ENCODE data around the gene IFNAR1. TPM values are rescaled to one million over a fixed set of nuclear protein-coding genes. Genes with fewer than 3 reads are reported as not detected.

IFNAR1 gene
- total RNA-seq, 2 donors from 2014 or later = 16.6 to 27.6 TPM

DNA sequence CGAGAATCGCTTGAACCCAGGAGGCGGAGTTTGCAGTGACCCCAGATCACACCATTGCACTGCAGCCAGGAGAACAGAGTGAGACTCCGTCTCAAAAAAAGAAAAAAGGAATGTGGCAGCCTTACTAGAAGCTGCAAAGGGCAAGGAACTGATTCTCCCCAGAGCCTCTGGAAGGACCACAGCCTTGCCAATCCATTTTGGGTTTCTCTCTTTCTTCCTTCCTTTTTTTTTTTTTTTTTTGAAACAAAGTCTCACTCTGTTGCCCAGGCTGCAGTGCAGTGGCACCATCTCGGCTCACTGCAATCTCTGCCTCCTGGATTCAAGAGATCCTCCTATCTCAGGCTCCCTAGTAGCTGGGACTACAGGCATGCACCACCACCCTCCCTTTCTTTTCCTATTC is 68.6 kb downstream of the IFNAR1 start:
- peaks cover 4% of the 10 kb centered on the region for H3K4me1 Mint-ChIP-seq
- no peak for DNase-seq
- ATAC-seq = no peak
- H3K27ac Mint-ChIP-seq = no peak overlapping the region
- no peak overlapping the region for H3K4me3 Mint-ChIP-seq
- no peaks in the 10 kb centered on the region for H3K9me3 ChIP-seq (ENCODE audit: control insufficient read depth, low read length, poor library complexity, severe bottlenecking)
- no peaks in the 10 kb centered on the region for H3K36me3 Mint-ChIP-seq (ENCODE audit: low read depth)
- H3K27me3 Mint-ChIP-seq = no peaks in the 10 kb centered on the region

DNA sequence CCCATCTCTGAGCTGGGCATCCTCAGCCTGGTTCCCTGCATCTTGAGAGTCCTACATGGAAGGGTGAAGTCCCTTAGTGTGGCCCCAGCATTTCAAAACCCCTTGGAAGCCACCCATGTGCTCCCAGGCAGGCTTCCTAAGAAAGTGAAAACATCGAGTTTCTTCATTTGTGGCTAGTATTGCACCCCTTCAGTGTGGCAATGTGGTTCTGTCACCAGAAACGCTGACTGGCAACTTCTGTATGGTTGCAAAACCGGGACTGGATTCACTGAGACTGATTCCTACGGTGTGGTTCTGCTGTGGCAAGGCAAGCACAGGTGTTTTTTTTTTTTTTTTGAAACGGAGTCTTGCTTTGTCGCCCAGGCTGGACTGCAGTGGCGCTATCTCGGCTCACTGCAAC is 69.5 kb downstream of the IFNAR1 start:
- Mint-ChIP-seq H3K36me3 (ENCODE audit: low read depth) (no peaks in the 10 kb centered on the region), H3K4me1 (peaks cover 4% of the 10 kb centered on the region), H3K27me3 (no peaks in the 10 kb centered on the region), H3K27ac (no peak overlapping the region), H3K4me3 (no peak overlapping the region)
- H3K9me3 ChIP-seq (ENCODE audit: control insufficient read depth, low read length, poor library complexity, severe bottlenecking) = no peaks in the 10 kb centered on the region
- DNase-seq = no peak
- no peak for ATAC-seq

DNA sequence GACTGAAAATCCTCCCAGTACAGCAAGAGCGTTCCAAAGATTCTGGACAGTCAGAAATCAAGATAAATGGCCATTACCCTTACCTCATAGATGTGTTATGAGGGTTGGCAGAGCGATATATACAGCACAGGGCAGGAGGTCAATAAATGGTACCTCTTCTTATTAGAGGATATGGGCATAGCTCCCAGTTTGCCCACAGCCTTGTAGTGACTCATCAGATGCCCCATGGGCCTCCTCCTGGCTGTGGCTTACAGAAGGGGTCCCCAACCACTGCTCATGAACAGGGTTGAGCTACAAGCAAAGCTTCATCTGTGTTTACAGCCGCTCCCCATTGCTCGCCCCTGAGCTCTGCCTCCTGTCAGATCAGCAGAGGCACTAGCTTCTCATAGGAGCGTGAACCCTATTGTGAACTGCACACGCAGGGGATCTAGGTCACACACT is 71.1 kb downstream of the IFNAR1 start:
- ATAC-seq = no peak
- no peaks in the 10 kb centered on the region for H3K9me3 ChIP-seq (ENCODE audit: control insufficient read depth, low read length, poor library complexity, severe bottlenecking)
- no peak for DNase-seq
- Mint-ChIP-seq H3K27ac (no peak overlapping the region), H3K4me1 (peaks cover 7% of the 10 kb centered on the region), H3K4me3 (no peak overlapping the region), H3K27me3 (no peaks in the 10 kb centered on the region), H3K36me3 (ENCODE audit: low read depth) (no peaks in the 10 kb centered on the region)

DNA sequence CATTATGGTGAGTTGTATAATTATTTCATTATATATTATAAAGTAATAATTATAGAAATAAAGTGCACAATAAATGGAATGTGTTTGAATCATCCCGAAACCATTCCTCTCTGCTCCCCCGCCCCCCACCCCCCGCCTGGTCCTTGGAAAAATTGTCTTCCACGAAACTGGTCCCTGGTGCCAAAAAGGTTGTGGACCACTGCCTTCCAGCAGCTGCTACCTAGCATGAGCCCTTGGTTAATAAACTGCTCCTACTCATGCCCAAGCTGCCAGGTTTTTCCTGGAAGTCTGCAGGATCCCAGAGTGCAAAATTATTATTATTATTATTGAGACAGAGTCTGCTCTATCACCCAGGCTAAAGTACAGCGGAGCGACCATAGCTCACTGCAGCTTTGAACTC is 71.7 kb downstream of the IFNAR1 start:
- H3K27ac Mint-ChIP-seq = no peak overlapping the region
- peaks cover 8% of the 10 kb centered on the region for H3K4me1 Mint-ChIP-seq
- no peak overlapping the region for H3K4me3 Mint-ChIP-seq
- no peaks in the 10 kb centered on the region for H3K27me3 Mint-ChIP-seq
- H3K36me3 Mint-ChIP-seq (ENCODE audit: low read depth) = no peaks in the 10 kb centered on the region
- ATAC-seq (no peak), DNase-seq (no peak)
- no peaks in the 10 kb centered on the region for H3K9me3 ChIP-seq (ENCODE audit: control insufficient read depth, low read length, poor library complexity, severe bottlenecking)

DNA sequence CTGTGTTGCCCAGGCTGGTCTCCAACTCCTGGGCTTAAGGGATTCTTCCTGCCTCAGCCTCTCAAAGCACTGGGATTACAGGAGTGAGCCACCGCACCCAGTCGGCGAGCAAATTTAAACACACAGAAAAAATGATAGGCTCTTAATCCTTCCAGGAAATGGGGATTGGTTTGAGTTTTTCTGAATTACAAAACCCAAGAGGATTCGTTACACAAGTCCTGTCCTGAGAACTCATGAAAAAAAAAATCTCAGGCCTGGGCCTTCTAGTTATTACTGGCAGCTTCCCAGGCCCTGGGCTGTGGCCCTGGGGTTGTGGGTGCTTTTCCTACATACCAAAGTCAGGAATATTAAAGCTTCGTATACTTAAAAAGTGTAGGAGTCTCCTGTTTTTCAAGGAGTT is 72.2 kb downstream of the IFNAR1 start:
- H3K27ac Mint-ChIP-seq = no peak overlapping the region
- ATAC-seq (no peak), DNase-seq (no peak)
- H3K9me3 ChIP-seq (ENCODE audit: control insufficient read depth, low read length, poor library complexity, severe bottlenecking) = no peaks in the 10 kb centered on the region
- no peaks in the 10 kb centered on the region for H3K27me3 Mint-ChIP-seq
- no peaks in the 10 kb centered on the region for H3K36me3 Mint-ChIP-seq (ENCODE audit: low read depth)
- peaks cover 8% of the 10 kb centered on the region for H3K4me1 Mint-ChIP-seq
- no peak overlapping the region for H3K4me3 Mint-ChIP-seq

DNA sequence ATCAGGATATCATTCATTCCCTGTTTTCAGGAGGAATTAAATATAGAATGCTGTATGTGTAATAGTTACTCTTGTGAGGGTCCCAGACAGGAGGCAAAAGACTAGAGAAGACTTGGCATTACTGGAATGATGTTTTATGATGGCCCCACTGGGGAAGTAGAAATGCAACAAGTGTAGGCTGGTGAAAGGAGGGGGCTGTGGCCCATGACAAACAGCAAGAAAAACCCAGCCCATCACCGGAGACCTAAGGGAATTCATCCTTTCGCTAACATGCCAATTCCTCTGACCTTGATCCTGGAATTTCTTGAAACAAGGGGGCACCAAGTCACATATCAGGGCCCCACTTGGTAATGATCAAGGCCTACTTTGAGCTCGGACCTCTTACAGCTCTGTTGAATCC is 72.9 kb downstream of the IFNAR1 start:
- ATAC-seq = no peak

DNA sequence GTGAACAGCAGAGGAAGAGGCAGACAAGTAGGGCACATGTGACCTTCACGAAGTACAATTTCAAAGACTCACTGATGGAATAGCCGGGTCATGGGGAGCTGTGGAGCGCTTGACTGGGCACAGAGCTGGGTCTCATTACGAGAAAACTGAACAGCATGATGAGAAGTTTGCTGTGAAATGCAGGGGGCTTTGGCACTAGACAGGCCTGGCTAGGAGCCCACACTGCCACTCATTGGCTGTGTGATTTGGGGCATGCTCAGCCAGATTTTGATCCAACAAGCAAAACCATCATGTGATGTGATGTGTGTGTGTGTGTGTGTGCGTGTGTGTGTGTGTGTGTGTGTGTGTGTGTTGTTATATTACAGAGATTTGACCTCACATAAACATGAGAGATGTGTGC is 73.6 kb downstream of the IFNAR1 start:
- H3K27ac Mint-ChIP-seq = no peak overlapping the region
- ATAC-seq (no peak), DNase-seq (no peak)
- no peaks in the 10 kb centered on the region for H3K9me3 ChIP-seq (ENCODE audit: control insufficient read depth, low read length, poor library complexity, severe bottlenecking)
- H3K4me3 Mint-ChIP-seq = no peak overlapping the region
- H3K36me3 Mint-ChIP-seq (ENCODE audit: low read depth) = no peaks in the 10 kb centered on the region
- no peaks in the 10 kb centered on the region for H3K27me3 Mint-ChIP-seq
- H3K4me1 Mint-ChIP-seq = peaks cover 6% of the 10 kb centered on the region

More for the DNA sequence above, 72.9 kb downstream of the IFNAR1 start:
- peaks cover 6% of the 10 kb centered on the region for H3K4me1 Mint-ChIP-seq
- no peak overlapping the region for H3K4me3 Mint-ChIP-seq
- no peak overlapping the region for H3K27ac Mint-ChIP-seq
- H3K36me3 Mint-ChIP-seq (ENCODE audit: low read depth) = no peaks in the 10 kb centered on the region
- H3K9me3 ChIP-seq (ENCODE audit: control insufficient read depth, low read length, poor library complexity, severe bottlenecking) = no peaks in the 10 kb centered on the region
- no peak for DNase-seq
- no peaks in the 10 kb centered on the region for H3K27me3 Mint-ChIP-seq

DNA sequence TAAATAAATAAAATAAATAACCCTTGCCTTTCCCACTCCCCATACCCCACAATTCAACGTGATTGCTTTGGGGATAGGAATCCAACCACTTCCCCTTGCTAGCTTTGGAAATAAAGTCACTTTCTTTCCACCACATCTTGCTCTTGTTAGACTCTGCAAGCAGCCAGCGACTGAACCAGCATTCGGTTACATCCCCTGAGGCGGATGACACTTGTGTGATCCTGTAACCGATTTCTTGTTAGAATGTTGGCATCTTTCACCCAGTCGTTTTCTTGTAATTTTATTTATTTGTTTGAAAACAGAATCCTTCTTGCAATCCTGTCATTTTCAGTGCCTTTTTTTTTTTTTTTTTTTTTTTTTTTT is 76.8 kb downstream of the IFNAR1 start:
- H3K9me3 ChIP-seq (ENCODE audit: control insufficient read depth, low read length, poor library complexity, severe bottlenecking) = no peaks in the 10 kb centered on the region
- ATAC-seq (no peak), DNase-seq (no peak)
- no peak overlapping the region for H3K4me3 Mint-ChIP-seq
- no peaks in the 10 kb centered on the region for H3K36me3 Mint-ChIP-seq (ENCODE audit: low read depth)
- H3K27ac Mint-ChIP-seq = no peak overlapping the region
- no peaks in the 10 kb centered on the region for H3K27me3 Mint-ChIP-seq
- peaks cover 16% of the 10 kb centered on the region for H3K4me1 Mint-ChIP-seq

DNA sequence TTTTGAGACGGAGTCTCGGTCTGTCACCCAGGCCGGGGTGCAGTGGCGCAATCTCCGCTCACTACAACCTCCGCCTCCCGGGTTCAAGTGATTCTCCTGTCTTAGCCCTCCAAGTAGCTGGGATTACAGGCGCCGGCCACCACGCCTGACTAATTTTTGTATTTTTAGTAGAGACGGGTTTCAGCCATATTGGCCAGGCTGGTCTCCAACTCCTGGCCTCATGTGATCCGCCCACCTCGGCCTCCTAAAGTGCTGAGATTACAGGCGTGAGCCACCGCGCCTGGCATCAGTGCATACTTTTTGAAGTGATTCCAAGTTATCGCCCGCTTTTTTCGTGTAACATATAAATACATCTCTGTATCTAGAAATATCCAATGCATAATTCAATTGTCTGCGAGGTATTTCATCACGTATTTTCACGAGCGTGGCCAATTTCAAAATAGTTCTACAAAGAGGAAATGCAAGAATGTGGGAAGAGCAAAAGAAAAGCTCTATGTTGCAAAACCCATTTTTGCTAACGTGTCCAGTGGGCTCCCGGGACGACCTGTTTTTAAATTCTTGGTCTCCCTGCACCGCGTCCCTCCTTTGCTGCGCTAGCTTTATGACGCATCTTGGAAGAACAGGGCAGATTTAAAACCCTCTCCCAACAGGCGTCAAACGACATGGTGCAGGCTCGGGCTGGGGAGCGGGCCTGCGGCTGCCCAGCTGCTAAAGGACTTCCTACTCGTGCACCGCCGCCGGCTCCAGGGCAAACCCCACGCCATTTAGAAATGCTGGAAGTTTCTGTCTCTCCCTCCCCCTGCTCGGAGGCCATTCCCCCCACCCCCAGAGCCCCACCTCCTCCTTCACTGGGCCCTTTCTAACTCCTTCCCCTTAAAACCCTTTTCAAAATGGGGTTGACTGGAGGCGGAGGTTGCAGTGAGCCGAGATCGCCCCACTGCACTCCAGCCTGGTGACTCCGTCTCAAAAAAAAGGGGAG is 77.5 kb downstream of the IFNAR1 start:
- Mint-ChIP-seq H3K4me1 (peaks cover 22% of the 10 kb centered on the region), H3K27ac (no peak overlapping the region), H3K27me3 (no peaks in the 10 kb centered on the region), H3K4me3 (peak overlapping the region; percentile 81), H3K36me3 (ENCODE audit: low read depth) (no peaks in the 10 kb centered on the region)
- DNase-seq (peak in 2 of 3 donors; percentile 12 to 16), ATAC-seq (peak; percentile 35)
- no peaks in the 10 kb centered on the region for H3K9me3 ChIP-seq (ENCODE audit: control insufficient read depth, low read length, poor library complexity, severe bottlenecking)

DNA sequence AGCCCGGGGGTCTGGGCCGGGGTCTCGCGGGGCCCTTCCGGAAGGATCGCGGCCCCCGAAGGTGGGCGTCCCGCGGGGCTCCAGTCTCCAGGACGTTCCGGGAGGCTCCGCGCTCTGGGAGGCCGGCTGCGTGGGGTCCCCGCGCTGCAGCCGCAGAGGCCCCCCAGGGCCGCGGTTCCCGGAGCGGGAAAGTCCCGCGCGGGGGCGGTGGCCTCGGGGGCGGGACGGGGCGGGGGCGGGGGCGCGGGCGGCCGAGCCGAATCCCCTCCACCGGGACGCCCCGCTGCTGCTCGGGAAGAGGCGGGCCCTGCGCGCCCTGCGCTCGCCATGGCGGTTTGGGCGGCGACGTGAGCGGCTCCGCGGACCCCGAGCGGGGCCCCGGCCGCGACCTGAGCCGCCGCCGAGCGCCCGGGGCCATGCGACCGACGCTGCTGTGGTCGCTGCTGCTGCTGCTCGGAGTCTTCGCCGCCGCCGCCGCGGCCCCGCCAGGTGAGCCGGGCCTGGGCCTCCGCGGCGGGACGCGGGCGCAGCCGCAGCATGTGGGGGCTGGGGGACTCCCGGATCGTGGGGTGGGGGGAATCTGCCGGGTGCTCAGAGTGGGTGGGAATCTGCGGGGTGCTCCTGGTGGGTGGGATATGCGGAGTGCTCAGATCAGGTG is 78.5 kb downstream of the IFNAR1 start, which contains the start of gene IFNGR2:
TSS of gene IFNGR2 (plus strand) at position 286 of the 658 bp plus-strand sequence. CDS start at position 417, 131 bp downstream.
- Mint-ChIP-seq H3K4me3 (peak within 1 kb of the TSS; percentile 94), H3K27ac (peak within 1 kb of the TSS; percentile 90), H3K36me3 (ENCODE audit: low read depth) (no peaks in the 10 kb centered on the region), H3K27me3 (no peaks in the 10 kb centered on the region), H3K4me1 (peaks cover 24% of the 10 kb centered on the region)
- no peaks in the 10 kb centered on the region for H3K9me3 ChIP-seq (ENCODE audit: control insufficient read depth, low read length, poor library complexity, severe bottlenecking)
- ATAC-seq (peak; percentile 76), DNase-seq (peak; percentile 34 to 58 (median 55))

DNA sequence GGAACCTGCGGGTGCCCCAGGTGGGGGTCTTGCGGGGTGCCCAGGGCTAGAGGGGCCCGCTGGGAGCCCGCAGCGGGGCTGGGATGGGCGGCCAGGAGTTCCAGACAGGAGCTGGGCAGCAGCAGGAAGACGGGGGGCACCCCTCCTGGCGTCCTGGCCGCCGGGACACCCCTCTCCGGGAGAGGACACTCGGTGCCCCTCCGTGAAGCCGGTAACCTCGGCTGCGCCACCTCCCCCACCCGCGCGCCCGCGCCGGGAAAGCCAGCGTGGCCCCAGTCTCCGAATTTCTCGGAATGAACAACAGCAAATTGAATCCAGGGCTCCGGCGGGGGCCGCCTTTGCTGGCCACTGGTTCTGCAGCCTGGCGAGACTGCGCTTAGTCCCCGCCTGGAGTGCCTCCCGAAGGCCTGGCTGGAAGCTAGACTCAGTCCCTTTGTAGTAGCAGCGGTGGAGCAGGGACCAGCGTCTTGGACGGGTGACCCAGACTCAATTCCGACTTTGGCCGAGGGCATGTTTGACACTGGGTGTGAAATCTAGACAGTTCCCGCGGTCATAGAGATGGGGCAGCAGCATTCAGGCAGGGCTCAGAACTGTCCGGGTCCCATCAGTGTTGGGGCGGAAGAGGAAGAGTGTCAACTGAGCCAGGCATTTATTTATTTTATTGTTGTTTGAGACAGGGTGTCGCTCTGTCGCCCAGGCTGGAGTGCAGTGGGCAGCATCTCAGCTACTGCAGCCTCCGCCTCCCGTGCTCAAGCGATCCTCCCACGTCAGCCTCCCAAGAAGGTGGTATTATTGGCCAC is 79.2 kb downstream of the IFNAR1 start:
- peak overlapping the region; percentile 94 for H3K4me3 Mint-ChIP-seq
- H3K27ac Mint-ChIP-seq = peak overlapping the region; percentile 90
- H3K27me3 Mint-ChIP-seq = no peaks in the 10 kb centered on the region
- ATAC-seq = peak; percentile 38
- peak in 2 of 3 donors; percentile 14 to 24 for DNase-seq
- no peaks in the 10 kb centered on the region for H3K9me3 ChIP-seq (ENCODE audit: control insufficient read depth, low read length, poor library complexity, severe bottlenecking)
- H3K36me3 Mint-ChIP-seq (ENCODE audit: low read depth) = no peaks in the 10 kb centered on the region
- H3K4me1 Mint-ChIP-seq = peaks cover 29% of the 10 kb centered on the region

DNA sequence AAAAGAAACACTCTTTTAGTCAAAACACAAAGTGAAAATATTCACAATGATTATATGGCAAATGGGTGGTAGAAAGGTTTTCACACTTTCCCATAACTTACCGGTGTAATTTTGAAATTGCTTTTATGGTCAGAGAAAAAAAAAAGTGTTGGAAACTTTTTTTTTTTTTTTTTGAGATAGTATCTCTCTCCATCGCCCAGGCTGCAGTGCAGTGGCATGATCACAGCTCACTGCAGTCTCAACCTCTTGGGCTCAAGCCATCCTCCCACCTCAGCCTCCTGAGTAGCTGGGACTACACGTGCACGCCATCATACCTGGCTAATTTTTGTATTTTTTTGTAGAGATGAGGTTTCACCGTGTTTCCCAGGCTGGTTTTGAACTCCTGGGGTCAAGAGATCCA is 81.7 kb downstream of the IFNAR1 start:
- Mint-ChIP-seq H3K4me3 (peak overlapping the region; percentile 31), H3K4me1 (peaks cover 29% of the 10 kb centered on the region), H3K36me3 (ENCODE audit: low read depth) (no peaks in the 10 kb centered on the region), H3K27ac (peak overlapping the region; percentile 90), H3K27me3 (no peaks in the 10 kb centered on the region)
- DNase-seq = no peak
- ATAC-seq = no peak
- H3K9me3 ChIP-seq (ENCODE audit: control insufficient read depth, low read length, poor library complexity, severe bottlenecking) = no peaks in the 10 kb centered on the region
